ENCODE data around the gene PAM.

Gene PAM

GRCh38 chr5:102888483-102888882, 133.4 kb downstream of the PAM start:
- H3K4me3 ChIP-seq: no peak overlapping the region
- no peak for TF ChIP-seq Cebpa-rat (IDR thresholded peaks at IDR 0.05)
- no peaks in the 10 kb centered on the region for H3K9me3 ChIP-seq (replicated peaks in 1 of 11)
- no peaks in the 10 kb centered on the region for H3K27me3 ChIP-seq
- no peaks in the 10 kb centered on the region for H3K4me1 ChIP-seq
- H4K20me1 ChIP-seq: no peaks in the 10 kb centered on the region
- H3K9ac ChIP-seq: no peak overlapping the region
- H3K4me2 ChIP-seq: no peak overlapping the region
- H3K27ac ChIP-seq: no peak overlapping the region
- H3K36me3 ChIP-seq: peaks cover 0 to 21% (median 0%) of the 10 kb centered on the region in 11 experiments; a peak in 5 of 22 replicates

- H3K4me2 ChIP-seq: no peak overlapping the region
- H3K4me3 ChIP-seq: no peak overlapping the region
- no peak for TF ChIP-seq Cebpa-rat (IDR thresholded peaks at IDR 0.05)
Measured at GRCh38 chr5:102889033-102889432, 133.9 kb downstream of the PAM start.

GRCh38 chr5:102890133-102890532, 135.0 kb downstream of the PAM start:
- Histone ChIP-seq H3K9me3 (replicated peaks in 1 of 11) (no peaks in the 10 kb centered on the region), H4K20me1 (no peaks in the 10 kb centered on the region), H3K36me3 (peaks cover 0 to 31% (median 0%) of the 10 kb centered on the region in 11 experiments; a peak in 5 of 22 replicates), H3K27ac (no peak overlapping the region), H3K27me3 (no peaks in the 10 kb centered on the region), H3K9ac (no peak overlapping the region), H3K4me1 (no peaks in the 10 kb centered on the region), H3K4me3 (no peak overlapping the region), H3K4me2 (no peak overlapping the region)
- TF ChIP-seq Cebpa-rat (IDR thresholded peaks at IDR 0.05): no peak

More at GRCh38 chr5:102889033-102889432, 133.9 kb downstream of the PAM start:
- Histone ChIP-seq H3K9ac (no peak overlapping the region), H3K27ac (no peak overlapping the region), H3K36me3 (peaks cover 0 to 21% (median 0%) of the 10 kb centered on the region in 11 experiments; a peak in 5 of 22 replicates), H4K20me1 (no peaks in the 10 kb centered on the region), H3K9me3 (replicated peaks in 1 of 11) (no peaks in the 10 kb centered on the region), H3K4me1 (no peaks in the 10 kb centered on the region), H3K27me3 (no peaks in the 10 kb centered on the region)

GRCh38 chr5:102891175-102891574, 136.1 kb downstream of the PAM start:
- no peaks in the 10 kb centered on the region for H3K4me1 ChIP-seq
- H3K4me3 ChIP-seq: no peak overlapping the region
- H3K4me2 ChIP-seq: no peak overlapping the region
- no peak overlapping the region for H3K27ac ChIP-seq
- H3K36me3 ChIP-seq: peaks cover 0 to 41% (median 4%) of the 10 kb centered on the region in 11 experiments; a peak in 8 of 22 replicates
- no peaks in the 10 kb centered on the region for H4K20me1 ChIP-seq
- TF ChIP-seq Cebpa-rat (IDR thresholded peaks at IDR 0.05): no peak
- no peaks in the 10 kb centered on the region for H3K27me3 ChIP-seq
- no peaks in the 10 kb centered on the region for H3K9me3 ChIP-seq (replicated peaks in 1 of 11)
- H3K9ac ChIP-seq: no peak overlapping the region

- H3K4me3 ChIP-seq: no peak overlapping the region
- H3K4me2 ChIP-seq: no peak overlapping the region
- H3K27me3 ChIP-seq: no peaks in the 10 kb centered on the region
- H4K20me1 ChIP-seq: no peaks in the 10 kb centered on the region
- H3K4me1 ChIP-seq: no peaks in the 10 kb centered on the region
- H3K27ac ChIP-seq: no peak overlapping the region
- no peak for TF ChIP-seq Cebpa-rat (IDR thresholded peaks at IDR 0.05)
- peaks cover 0 to 35% (median 0%) of the 10 kb centered on the region in 11 experiments; a peak in 7 of 22 replicates for H3K36me3 ChIP-seq
- H3K9me3 ChIP-seq (replicated peaks in 1 of 11): no peaks in the 10 kb centered on the region
- no peak overlapping the region for H3K9ac ChIP-seq
Measured at GRCh38 chr5:102893942-102894341, 138.8 kb downstream of the PAM start.

- Histone ChIP-seq H4K20me1 (peaks cover 0 to 2% (median 0%) of the 10 kb centered on the region in 11 experiments; a peak in 1 of 22 replicates), H3K4me3 (no peak overlapping the region), H3K9me3 (replicated peaks in 1 of 11) (no peaks in the 10 kb centered on the region), H3K9ac (no peak overlapping the region), H3K36me3 (peaks cover 0 to 35% (median 0%) of the 10 kb centered on the region in 11 experiments; a peak in 7 of 22 replicates), H3K4me2 (no peak overlapping the region), H3K27me3 (no peaks in the 10 kb centered on the region), H3K4me1 (no peaks in the 10 kb centered on the region), H3K27ac (no peak overlapping the region)
- TF ChIP-seq Cebpa-rat (IDR thresholded peaks at IDR 0.05): no peak
Measured at GRCh38 chr5:102895234-102895633, 140.1 kb downstream of the PAM start.

GRCh38 chr5:102895976-102896375, 140.9 kb downstream of the PAM start:
- no peak for TF ChIP-seq Cebpa-rat (IDR thresholded peaks at IDR 0.05)

GRCh38 chr5:102901424-102902134, 146.5 kb downstream of the PAM start:
- H3K4me2 ChIP-seq: no peak overlapping the region
- no peak overlapping the region for H3K27ac ChIP-seq
- H3K4me1 ChIP-seq: peaks cover 0 to 6% (median 0%) of the 10 kb centered on the region in 10 experiments; a peak in 4 of 20 replicates
- TF ChIP-seq Cebpa-rat (IDR thresholded peaks at IDR 0.05): no peak
- H3K9ac ChIP-seq: no peak overlapping the region
- H3K4me3 ChIP-seq: no peak overlapping the region
- H3K9me3 ChIP-seq (replicated peaks in 1 of 11): peaks cover 4 to 12% (median 8%) of the 10 kb centered on the region in 11 experiments
- no peaks in the 10 kb centered on the region for H3K27me3 ChIP-seq
- peaks cover 0 to 2% (median 0%) of the 10 kb centered on the region in 11 experiments; a peak in 1 of 22 replicates for H4K20me1 ChIP-seq
- peaks cover 5 to 32% (median 12%) of the 10 kb centered on the region in 11 experiments; a peak in 16 of 22 replicates for H3K36me3 ChIP-seq

More at GRCh38 chr5:102895976-102896375, 140.9 kb downstream of the PAM start:
- Histone ChIP-seq H4K20me1 (peaks cover 0 to 2% (median 0%) of the 10 kb centered on the region in 11 experiments; a peak in 1 of 22 replicates), H3K4me2 (no peak overlapping the region), H3K4me3 (no peak overlapping the region), H3K36me3 (peaks cover 0 to 35% (median 0%) of the 10 kb centered on the region in 11 experiments; a peak in 7 of 22 replicates), H3K9me3 (replicated peaks in 1 of 11) (no peaks in the 10 kb centered on the region), H3K9ac (no peak overlapping the region), H3K27ac (no peak overlapping the region), H3K4me1 (no peaks in the 10 kb centered on the region), H3K27me3 (no peaks in the 10 kb centered on the region)

- Histone ChIP-seq H3K4me1 (peaks cover 0 to 6% (median 0%) of the 10 kb centered on the region in 10 experiments; a peak in 4 of 20 replicates), H3K27me3 (no peaks in the 10 kb centered on the region), H3K36me3 (peaks cover 6 to 37% (median 16%) of the 10 kb centered on the region in 11 experiments; a peak in 16 of 22 replicates), H3K9ac (no peak overlapping the region), H3K4me3 (no peak overlapping the region), H3K4me2 (no peak overlapping the region), H3K9me3 (replicated peaks in 1 of 11) (peaks cover 9 to 17% (median 13%) of the 10 kb centered on the region in 11 experiments), H3K27ac (no peak overlapping the region), H4K20me1 (peaks cover 0 to 2% (median 0%) of the 10 kb centered on the region in 11 experiments; a peak in 1 of 22 replicates)
- TF ChIP-seq Cebpa-rat (IDR thresholded peaks at IDR 0.05): no peak
Measured at GRCh38 chr5:102902135-102902448, 147.0 kb downstream of the PAM start.

Data from BLaER1 treated with 17β-estradiol and CSF1 and Interleukin-3, amounts not matched to agents 10 nM and 100 nM (cell line).